Keratinocyte (primary cell): ENCODE measurements around the gene HSF2. TPM values are rescaled to one million over a fixed set of nuclear protein-coding genes. Genes with fewer than 3 reads are reported as not detected.

Source experiments
- DNase-seq: peaks from one replicate; pipeline ENCODE4 v3.0.0-alpha.2; 2011; ENCODE audit warnings: low read depth, missing footprints, low spot score
- FAIRE-seq: peaks from 2 replicates; lab custom pipeline; 2011; peaks lifted over from hg19 to GRCh38; lab: Jason Lieb, UNC
- H2AFZ ChIP-seq: 2 replicates; pipeline ENCODE4 v1.6.0; 2012; ENCODE audit warnings: low read length, control low read depth, inconsistent platforms; ENCODE audit not compliant: control insufficient read depth
- H3K27ac ChIP-seq: 2 replicates; pipeline ENCODE4 v1.5.1; 2011; ENCODE audit warnings: low read length; ENCODE audit not compliant: control insufficient read depth, insufficient read depth
- H3K27me3 ChIP-seq: 3 replicates; pipeline ENCODE4 v1.6.0; 2011; ENCODE audit warnings: low read length; ENCODE audit not compliant: control insufficient read depth, insufficient read depth; ENCODE audit errors: extremely low read depth
- H3K36me3 ChIP-seq, 2 experiments: 2 replicates in 1 of 2; 3 replicates in 1 of 2; pipeline ENCODE4 v1.5.1; 2011; ENCODE audit warnings: low read length in 2 of 2, mild to moderate bottlenecking in 1 of 2; ENCODE audit not compliant: control insufficient read depth in 2 of 2, insufficient read depth in 2 of 2; ENCODE audit errors: extremely low read depth in 1 of 2
- H3K4me1 ChIP-seq: 3 replicates; pipeline ENCODE4 v1.5.1; 2011; ENCODE audit warnings: low read length; ENCODE audit not compliant: control insufficient read depth, insufficient read depth; ENCODE audit errors: extremely low read depth
- H3K4me2 ChIP-seq: 3 replicates; pipeline ENCODE4 v1.6.0; 2011; ENCODE audit warnings: low read depth, low read length; ENCODE audit not compliant: control insufficient read depth, insufficient read depth; ENCODE audit errors: extremely low read depth
- H3K4me3 ChIP-seq, 3 experiments: fragments of 200-600 bp in 1 of 3; sonication (generic) in 1 of 3; 2 replicates in 2 of 3; 3 replicates in 1 of 3; pipeline ENCODE4 v1.5.1; 2011 to 2016; ENCODE audit warnings: low read length in 3 of 3, mild to moderate bottlenecking in 3 of 3, control low read depth in 2 of 3, inconsistent platforms in 1 of 3, low read depth in 1 of 3, mixed read lengths in 1 of 3, mixed run types in 1 of 3, moderate library complexity in 1 of 3; ENCODE audit not compliant: control insufficient read depth in 2 of 3, insufficient read depth in 2 of 3; ENCODE audit errors: extremely low read depth in 1 of 3
- H3K79me2 ChIP-seq: 2 replicates; pipeline ENCODE4 v1.6.0; 2012; ENCODE audit warnings: low read length; ENCODE audit not compliant: control insufficient read depth, insufficient read depth
- H3K9ac ChIP-seq: 3 replicates; pipeline ENCODE4 v1.6.0; 2011; ENCODE audit warnings: low read length; ENCODE audit not compliant: control insufficient read depth, insufficient read depth; ENCODE audit errors: extremely low read depth
- H3K9me1 ChIP-seq: 3 replicates; pipeline ENCODE4 v1.6.0; 2011; ENCODE audit warnings: low read length; ENCODE audit not compliant: control insufficient read depth, insufficient read depth; ENCODE audit errors: extremely low read depth
- H3K9me3 ChIP-seq: 2 replicates; pipeline ENCODE4 v1.5.1; 2012; ENCODE audit warnings: low read depth, low read length; ENCODE audit not compliant: control insufficient read depth
- H4K20me1 ChIP-seq: 3 replicates; pipeline ENCODE4 v1.6.0; 2011; ENCODE audit warnings: low read length; ENCODE audit not compliant: control insufficient read depth, insufficient read depth; ENCODE audit errors: extremely low read depth
- CTCF ChIP-seq, 3 experiments: IDR thresholded peaks in 1 of 3; conservative IDR thresholded peaks in 1 of 3; optimal IDR thresholded peaks in 1 of 3; 2 replicates in 2 of 3; 3 replicates in 1 of 3; pipeline versions ENCODE3 to v1.5.1; 2011; ENCODE audit warnings: low read length in 3 of 3, mild to moderate bottlenecking in 3 of 3, moderate library complexity in 2 of 3, control low read depth in 1 of 3, inconsistent platforms in 1 of 3; ENCODE audit not compliant: insufficient read depth in 2 of 3; ENCODE audit errors: extremely low read depth in 1 of 3
- EZH2 ChIP-seq: IDR thresholded peaks from one replicate; pipeline ENCODE4 v1.6.1; 2012; ENCODE audit warnings: inconsistent platforms, mild to moderate bottlenecking, low read length, moderate library complexity
- dilution Hi-C: fragments of 300-500 bp; cut with MboI; formaldehyde crosslinking; loops from one replicate; pipeline ENCODE4 v1.7.0; 2020; ENCODE audit warnings: low sequenced_read_pairs; ENCODE audit not compliant: extremely low pct_ligation_motif_present
- polyA plus RNA-seq, 5 experiments: library from polyadenylated mRNA; depleted of rRNA in 3 of 5; stranded (reverse) in 3 of 5; stranded (forward) in 1 of 5; unstranded in 1 of 5; fragments of >200 nt; gene quantifications; 1 replicate in 1 of 5; 2 replicates in 3 of 5; 3 replicates in 1 of 5; pipeline versions ENCODE4 v1.2.1 to v1.2.3, GENCODE V29; 2011 to 2012; ENCODE audit warnings: missing spikeins in 2 of 5, low read depth in 1 of 5, low replicate concordance in 1 of 5

Gene HSF2
- polyA plus RNA-seq, 1 donor (not counting 4 experiments of a cell fraction or from before 2014, with no cell fraction given), result 22.5 TPM

DNA sequence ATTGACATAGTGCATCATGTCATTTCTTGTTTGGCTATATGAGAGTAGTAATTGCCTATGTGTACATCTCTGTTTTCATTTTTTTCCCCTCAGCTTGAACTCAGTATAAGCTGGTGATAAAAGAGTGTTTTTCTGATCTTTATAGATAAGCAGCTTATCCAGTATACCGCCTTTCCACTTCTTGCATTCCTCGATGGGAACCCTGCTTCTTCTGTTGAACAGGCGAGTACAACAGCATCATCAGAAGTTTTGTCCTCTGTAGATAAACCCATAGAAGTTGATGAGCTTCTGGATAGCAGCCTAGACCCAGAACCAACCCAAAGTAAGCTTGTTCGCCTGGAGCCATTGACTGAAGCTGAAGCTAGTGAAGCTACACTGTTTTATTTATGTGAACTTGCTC is 32.3 kb downstream of the HSF2 start:
- FAIRE-seq (no peak), DNase-seq (no peak)
- Histone ChIP-seq H2AFZ (no peak overlapping the region), H3K9me3 (no peaks in the 10 kb centered on the region), H3K27me3 (no peaks in the 10 kb centered on the region), H3K79me2 (no peaks in the 10 kb centered on the region), H3K9ac (no peak overlapping the region), H3K9me1 (no peaks in the 10 kb centered on the region), H3K4me2 (no peak overlapping the region), H3K36me3 (no peaks in the 10 kb centered on the region), H4K20me1 (no peaks in the 10 kb centered on the region), H3K4me3 (no peak overlapping the region), H3K27ac (no peak overlapping the region), H3K4me1 (no peaks in the 10 kb centered on the region)
- dilution Hi-C loops, result no loop called here
- TF ChIP-seq CTCF (optimal IDR thresholded peaks at IDR 0.05 in 1 of 3, IDR thresholded peaks at IDR 0.05 in 1 of 3, conservative IDR thresholded peaks at IDR 0.05 in 1 of 3; ENCODE audit: extremely low read depth in 1 of 3, insufficient read depth in 2 of 3, low read length in 3 of 3), result no peak
- no peak for TF ChIP-seq EZH2

- no peak overlapping the region for H3K27ac ChIP-seq
- H3K9me3 ChIP-seq, result no peaks in the 10 kb centered on the region
- H3K4me2 ChIP-seq, result no peak overlapping the region
- H3K4me1 ChIP-seq, result no peaks in the 10 kb centered on the region
- H3K27me3 ChIP-seq, result no peaks in the 10 kb centered on the region
- H2AFZ ChIP-seq, result no peak overlapping the region
- DNase-seq, result no peak
- no peaks in the 10 kb centered on the region for H3K9me1 ChIP-seq
- dilution Hi-C loops, result no loop called here
- no peaks in the 10 kb centered on the region for H3K79me2 ChIP-seq
- no peak overlapping the region for H3K4me3 ChIP-seq
- no peaks in the 10 kb centered on the region for H3K36me3 ChIP-seq
- FAIRE-seq, result no peak
- TF ChIP-seq CTCF (optimal IDR thresholded peaks at IDR 0.05 in 1 of 3, IDR thresholded peaks at IDR 0.05 in 1 of 3, conservative IDR thresholded peaks at IDR 0.05 in 1 of 3; ENCODE audit: extremely low read depth in 1 of 3, insufficient read depth in 2 of 3, low read length in 3 of 3) (no peak), EZH2 (no peak)
- H3K9ac ChIP-seq, result no peak overlapping the region
- H4K20me1 ChIP-seq, result no peaks in the 10 kb centered on the region
These were observed 33.4 kb downstream of the HSF2 start for GRCh38 chr6:122432816-122433215.
